RWPE2 (cell line): ENCODE measurements around the gene EXOC6B.

ENCODE experiments used
- ATAC-seq: fragments of 200-7000 bp; cut with Tn5 transposase; 3 replicates; pipeline ENCODE4 v1.9.1; 2021; ENCODE audit warnings: low read depth
- DNase-seq: peaks from one replicate; pipeline ENCODE4 v3.0.0-alpha.2; 2020; ENCODE audit warnings: low spot score
- H3K27ac ChIP-seq: fragments of 450-650 bp; 2 replicates; pipeline ENCODE4 v1.5.1; 2017; ENCODE audit warnings: mild to moderate bottlenecking; ENCODE audit not compliant: poor library complexity, severe bottlenecking
- H3K27me3 ChIP-seq: fragments of 250-450 bp; sonication (Bioruptor Pico); 2 replicates; pipeline ENCODE4 v1.5.1; 2021; ENCODE audit warnings: mild to moderate bottlenecking, moderate library complexity; ENCODE audit not compliant: insufficient read depth, poor library complexity, severe bottlenecking
- H3K36me3 ChIP-seq: fragments of 250-450 bp; sonication (Bioruptor Pico); 2 replicates; pipeline ENCODE4 v1.5.1; 2020; ENCODE audit warnings: low read depth, mild to moderate bottlenecking, moderate library complexity
- H3K4me1 ChIP-seq: fragments of 250-450 bp; sonication (Bioruptor Pico); 2 replicates; pipeline ENCODE4 v1.5.1; 2021; ENCODE audit warnings: mild to moderate bottlenecking, moderate library complexity; ENCODE audit not compliant: insufficient read depth, poor library complexity, severe bottlenecking
- H3K4me3 ChIP-seq: fragments of 250-450 bp; sonication (Bioruptor Pico); 2 replicates; pipeline ENCODE4 v1.5.1; 2021; ENCODE audit warnings: mild to moderate bottlenecking, moderate library complexity; ENCODE audit not compliant: severe bottlenecking
- H3K9me3 ChIP-seq: fragments of 250-450 bp; sonication (Bioruptor Pico); 2 replicates; pipeline ENCODE4 v1.5.1; 2021; ENCODE audit warnings: mild to moderate bottlenecking, moderate library complexity; ENCODE audit not compliant: severe bottlenecking
- TF ChIP-seq, protein P1 (sequence below): fragments of 450-650 bp; IDR thresholded peaks from one replicate; pipeline ENCODE4 v1.5.1; 2017; ENCODE audit warnings: mild to moderate bottlenecking, moderate library complexity; ENCODE audit not compliant: poor library complexity, severe bottlenecking

The EXOC6B gene

DNA sequence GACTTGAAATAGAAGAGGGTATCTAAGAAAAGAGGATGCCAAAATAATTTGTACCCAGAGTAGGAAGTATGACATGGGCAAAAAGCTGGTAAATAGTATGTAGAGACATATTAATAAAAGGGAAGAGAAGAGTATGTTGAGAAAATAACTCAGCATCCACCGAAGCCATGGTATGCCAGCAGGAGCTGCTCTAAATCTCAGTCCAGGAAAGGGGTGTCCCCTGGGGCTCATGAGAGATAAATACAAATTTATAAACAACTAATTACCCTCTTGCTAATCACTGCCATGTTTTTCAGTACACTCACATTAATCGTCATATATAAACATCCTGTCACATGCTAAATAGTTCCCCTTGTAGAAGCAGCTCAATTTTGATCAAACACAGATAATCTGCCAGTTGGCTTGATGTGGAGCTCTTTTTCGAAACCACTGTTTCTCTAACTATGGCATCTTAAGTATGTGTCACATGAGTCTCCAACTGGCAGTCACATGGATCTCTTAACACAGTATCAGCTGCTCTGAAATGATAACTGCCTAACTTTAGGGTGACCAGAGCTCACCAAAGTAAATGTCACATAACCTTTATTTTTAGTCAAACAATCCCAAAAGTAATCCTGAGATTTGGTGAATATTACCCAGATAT lies 31.9 kb downstream of the EXOC6B start:
- DNase-seq, result no peak
- no peak overlapping the region for H3K4me3 ChIP-seq

DNA sequence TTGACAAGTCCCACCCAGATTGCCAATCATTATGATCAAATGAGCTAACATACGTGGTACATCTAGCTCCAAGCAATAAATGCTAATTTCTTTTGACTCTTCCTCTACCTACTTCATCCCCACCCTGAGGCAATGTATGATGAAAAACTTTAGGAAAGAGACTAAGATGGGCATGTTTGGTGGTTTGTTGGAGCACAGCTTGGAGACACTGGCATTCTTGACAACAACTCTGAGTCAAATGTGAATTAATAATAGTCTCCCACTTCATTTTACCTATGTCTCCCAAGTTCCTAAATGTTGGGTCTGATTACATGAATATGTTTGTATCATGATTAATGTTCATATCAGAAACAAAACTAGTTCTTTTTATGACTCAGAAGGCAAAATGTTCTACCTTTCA lies 36.6 kb downstream of the EXOC6B start:
- Histone ChIP-seq H3K27me3 (no peaks in the 10 kb centered on the region), H3K36me3 (no peaks in the 10 kb centered on the region), H3K27ac (peak overlapping the region; percentile 17), H3K9me3 (no peaks in the 10 kb centered on the region), H3K4me3 (no peak overlapping the region), H3K4me1 (peaks cover 16% of the 10 kb centered on the region)
- ATAC-seq (no peak), DNase-seq (no peak)
- TF ChIP-seq, protein P1, sequence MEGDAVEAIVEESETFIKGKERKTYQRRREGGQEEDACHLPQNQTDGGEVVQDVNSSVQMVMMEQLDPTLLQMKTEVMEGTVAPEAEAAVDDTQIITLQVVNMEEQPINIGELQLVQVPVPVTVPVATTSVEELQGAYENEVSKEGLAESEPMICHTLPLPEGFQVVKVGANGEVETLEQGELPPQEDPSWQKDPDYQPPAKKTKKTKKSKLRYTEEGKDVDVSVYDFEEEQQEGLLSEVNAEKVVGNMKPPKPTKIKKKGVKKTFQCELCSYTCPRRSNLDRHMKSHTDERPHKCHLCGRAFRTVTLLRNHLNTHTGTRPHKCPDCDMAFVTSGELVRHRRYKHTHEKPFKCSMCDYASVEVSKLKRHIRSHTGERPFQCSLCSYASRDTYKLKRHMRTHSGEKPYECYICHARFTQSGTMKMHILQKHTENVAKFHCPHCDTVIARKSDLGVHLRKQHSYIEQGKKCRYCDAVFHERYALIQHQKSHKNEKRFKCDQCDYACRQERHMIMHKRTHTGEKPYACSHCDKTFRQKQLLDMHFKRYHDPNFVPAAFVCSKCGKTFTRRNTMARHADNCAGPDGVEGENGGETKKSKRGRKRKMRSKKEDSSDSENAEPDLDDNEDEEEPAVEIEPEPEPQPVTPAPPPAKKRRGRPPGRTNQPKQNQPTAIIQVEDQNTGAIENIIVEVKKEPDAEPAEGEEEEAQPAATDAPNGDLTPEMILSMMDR, result no peak

More for the DNA sequence above, 31.9 kb downstream of the EXOC6B start:
- Histone ChIP-seq H3K9me3 (no peaks in the 10 kb centered on the region), H3K27me3 (no peaks in the 10 kb centered on the region), H3K27ac (peak overlapping the region; percentile 73), H3K4me1 (peaks cover 28% of the 10 kb centered on the region), H3K36me3 (no peaks in the 10 kb centered on the region)
- no peak for ATAC-seq
- TF ChIP-seq, protein P1, result no peak

DNA sequence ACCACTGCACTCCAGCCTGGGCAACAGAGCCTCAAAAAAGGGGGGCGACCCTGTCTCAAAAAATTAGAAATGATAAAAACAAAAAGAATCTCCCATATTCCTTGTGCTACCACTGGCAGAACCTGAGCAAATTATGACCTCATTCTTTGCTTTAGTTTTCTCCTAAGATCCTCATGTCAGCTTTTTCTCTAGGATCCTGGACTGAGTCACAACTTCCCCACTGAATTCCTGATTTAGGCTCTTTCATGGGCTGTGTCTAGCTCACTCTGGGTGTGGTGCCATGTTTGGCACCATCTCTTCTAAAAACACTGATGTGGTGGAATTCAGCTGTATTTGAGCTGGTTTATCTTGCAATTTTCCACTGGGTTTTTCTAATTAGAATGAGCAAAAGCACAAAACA lies 37.1 kb downstream of the EXOC6B start:
- no peaks in the 10 kb centered on the region for H3K9me3 ChIP-seq
- peaks cover 14% of the 10 kb centered on the region for H3K4me1 ChIP-seq
- no peaks in the 10 kb centered on the region for H3K27me3 ChIP-seq
- peak overlapping the region; percentile 17 for H3K27ac ChIP-seq
- DNase-seq, result no peak
- peak; percentile 83 for ATAC-seq
- H3K4me3 ChIP-seq, result no peak overlapping the region
- TF ChIP-seq, protein P1, result no peak
- H3K36me3 ChIP-seq, result no peaks in the 10 kb centered on the region; the same call in 1 of the 2 replicates

DNA sequence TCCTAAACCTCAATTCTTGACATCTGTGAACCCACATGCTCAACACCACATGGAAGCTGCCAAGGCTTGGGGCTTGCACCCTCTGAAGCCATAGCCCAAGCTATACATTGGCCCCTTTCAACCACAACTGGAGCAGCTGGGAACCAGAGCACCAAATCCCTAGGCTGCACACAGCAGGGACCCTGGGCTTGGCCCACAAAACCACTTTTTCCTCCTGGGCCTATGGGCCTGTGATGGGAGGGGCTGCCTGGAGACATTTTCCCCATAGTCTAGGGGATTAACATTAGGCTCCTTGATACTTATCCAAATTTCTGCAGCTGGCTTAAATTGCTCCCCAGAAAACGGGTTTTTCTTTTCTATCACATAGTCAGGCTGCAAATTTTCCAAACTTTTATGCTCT lies 40.3 kb downstream of the EXOC6B start:
- no peak for DNase-seq
- Histone ChIP-seq H3K4me1 (peaks cover 24% of the 10 kb centered on the region), H3K4me3 (no peak overlapping the region), H3K27ac (no peak overlapping the region), H3K27me3 (no peaks in the 10 kb centered on the region), H3K36me3 (no peaks in the 10 kb centered on the region; the same call in none of the 2 replicates), H3K9me3 (no peaks in the 10 kb centered on the region)
- TF ChIP-seq, protein P1, result no peak
- no peak for ATAC-seq

DNA sequence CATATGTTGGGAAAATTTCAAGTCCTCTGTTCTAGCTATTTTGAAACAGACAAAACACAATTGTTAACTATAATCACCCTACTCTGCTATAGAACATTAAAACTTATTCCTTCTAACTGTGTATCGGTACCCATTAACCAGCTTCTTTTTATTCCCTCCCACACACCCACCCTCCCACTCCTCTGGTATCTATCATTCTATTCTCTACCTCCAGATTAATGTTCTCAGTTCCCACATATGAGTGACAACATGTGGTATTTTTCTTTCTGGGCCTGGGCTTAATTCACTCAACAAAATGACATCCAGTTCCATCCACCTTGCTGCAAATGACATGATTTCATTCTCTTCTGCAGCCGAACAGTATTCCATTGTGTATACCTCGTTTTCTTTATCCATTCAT lies 43.3 kb downstream of the EXOC6B start:
- H3K36me3 ChIP-seq, result peaks cover 7% of the 10 kb centered on the region
- no peak overlapping the region for H3K27ac ChIP-seq
- peaks cover 4% of the 10 kb centered on the region for H3K9me3 ChIP-seq
- no peaks in the 10 kb centered on the region for H3K27me3 ChIP-seq
- peaks cover 33% of the 10 kb centered on the region for H3K4me1 ChIP-seq
- TF ChIP-seq, protein P1, result no peak
- no peak overlapping the region for H3K4me3 ChIP-seq
- DNase-seq, result no peak
- no peak for ATAC-seq
